Measurements from ENCODE around the gene APOC3. TPM values are rescaled to one million over a fixed set of nuclear protein-coding genes. Genes with fewer than 3 reads are reported as not detected.

Gene APOC3
- total and polyA plus RNA-seq, 2 donors (not counting 1 experiment from before 2014, with no cell fraction given): not detected

GRCh38 chr11:116857316-116857715, 27.6 kb downstream of the APOC3 start:
- TF ChIP-seq CTCF (conservative IDR thresholded peaks at IDR 0.05 in 1 of 2, IDR thresholded peaks at IDR 0.05 in 1 of 2; ENCODE audit: low read depth in 1 of 2, low read length in 2 of 2): no peak
- TF ChIP-seq EZH2 (IDR thresholded peaks at IDR 0.05; ENCODE audit: low read length, missing control alignments): no peak
- H3K4me2 ChIP-seq (ENCODE audit: extremely low read depth, insufficient read depth, low read length): no peak overlapping the region

GRCh38 chr11:116857936-116858335, 28.2 kb downstream of the APOC3 start:
- Histone ChIP-seq H2AFZ (ENCODE audit: low read length) (no peak overlapping the region), H3K27me3 (ENCODE audit: control insufficient read depth, insufficient read depth, low read length) (no peaks in the 10 kb centered on the region), H3K4me2 (ENCODE audit: extremely low read depth, insufficient read depth, low read length) (no peak overlapping the region), H3K9me3 (ENCODE audit: control insufficient read depth, insufficient read depth, low read depth, low read length) (no peaks in the 10 kb centered on the region), H3K79me2 (ENCODE audit: control insufficient read depth, insufficient read depth, low read length) (no peaks in the 10 kb centered on the region), H3K4me3 (replicated peaks in 1 of 4; ENCODE audit: control extremely low read depth in 1 of 4, insufficient read depth in 1 of 4, low read depth in 3 of 4, low read length in 4 of 4) (no peak overlapping the region), H3K4me1 (ENCODE audit: control insufficient read depth, extremely low read depth, insufficient read depth, low read length) (peaks cover 14% of the 10 kb centered on the region), H4K20me1 (ENCODE audit: control insufficient read depth, extremely low read depth, insufficient read depth, low read length) (no peaks in the 10 kb centered on the region), H3K9ac (ENCODE audit: insufficient read depth, low read length) (no peak overlapping the region), H3K36me3 (ENCODE audit: control insufficient read depth, insufficient read depth, low read length) (peaks cover 15% of the 10 kb centered on the region), H3K27ac (ENCODE audit: insufficient read depth, low read length) (no peak overlapping the region)
- TF ChIP-seq CTCF (conservative IDR thresholded peaks at IDR 0.05 in 1 of 2, IDR thresholded peaks at IDR 0.05 in 1 of 2; ENCODE audit: low read depth in 1 of 2, low read length in 2 of 2) (no peak), EZH2 (IDR thresholded peaks at IDR 0.05; ENCODE audit: low read length, missing control alignments) (no peak)
- peak in 1 of 2 donors; percentile 43 for DNase-seq (ENCODE audit: low read depth in 2 of 2)

More at GRCh38 chr11:116857316-116857715, 27.6 kb downstream of the APOC3 start:
- Histone ChIP-seq H2AFZ (ENCODE audit: low read length) (no peak overlapping the region), H3K79me2 (ENCODE audit: control insufficient read depth, insufficient read depth, low read length) (no peaks in the 10 kb centered on the region), H3K36me3 (ENCODE audit: control insufficient read depth, insufficient read depth, low read length) (peaks cover 15% of the 10 kb centered on the region), H3K27me3 (ENCODE audit: control insufficient read depth, insufficient read depth, low read length) (no peaks in the 10 kb centered on the region), H3K4me1 (ENCODE audit: control insufficient read depth, extremely low read depth, insufficient read depth, low read length) (peaks cover 20% of the 10 kb centered on the region), H3K9me3 (ENCODE audit: control insufficient read depth, insufficient read depth, low read depth, low read length) (no peaks in the 10 kb centered on the region), H4K20me1 (ENCODE audit: control insufficient read depth, extremely low read depth, insufficient read depth, low read length) (no peaks in the 10 kb centered on the region), H3K27ac (ENCODE audit: insufficient read depth, low read length) (no peak overlapping the region), H3K4me3 (replicated peaks in 1 of 4; ENCODE audit: control extremely low read depth in 1 of 4, insufficient read depth in 1 of 4, low read depth in 3 of 4, low read length in 4 of 4) (no peak overlapping the region), H3K9ac (ENCODE audit: insufficient read depth, low read length) (no peak overlapping the region)
- peak in 1 of 2 donors; percentile 49 for DNase-seq (ENCODE audit: low read depth in 2 of 2)

- no peak overlapping the region for H3K27ac ChIP-seq (ENCODE audit: insufficient read depth, low read length)
- H3K79me2 ChIP-seq (ENCODE audit: control insufficient read depth, insufficient read depth, low read length): no peaks in the 10 kb centered on the region
- no peak overlapping the region for H3K4me3 ChIP-seq (replicated peaks in 1 of 4; ENCODE audit: control extremely low read depth in 1 of 4, insufficient read depth in 1 of 4, low read depth in 3 of 4, low read length in 4 of 4)
- no peaks in the 10 kb centered on the region for H3K27me3 ChIP-seq (ENCODE audit: control insufficient read depth, insufficient read depth, low read length)
- peaks cover 5% of the 10 kb centered on the region for H3K4me1 ChIP-seq (ENCODE audit: control insufficient read depth, extremely low read depth, insufficient read depth, low read length)
- H3K9me3 ChIP-seq (ENCODE audit: control insufficient read depth, insufficient read depth, low read depth, low read length): no peaks in the 10 kb centered on the region
- H3K36me3 ChIP-seq (ENCODE audit: control insufficient read depth, insufficient read depth, low read length): peaks cover 15% of the 10 kb centered on the region
- H3K9ac ChIP-seq (ENCODE audit: insufficient read depth, low read length): no peak overlapping the region
- TF ChIP-seq CTCF (conservative IDR thresholded peaks at IDR 0.05 in 1 of 2, IDR thresholded peaks at IDR 0.05 in 1 of 2; ENCODE audit: low read depth in 1 of 2, low read length in 2 of 2): no peak
- no peak for TF ChIP-seq EZH2 (IDR thresholded peaks at IDR 0.05; ENCODE audit: low read length, missing control alignments)
- H2AFZ ChIP-seq (ENCODE audit: low read length): no peak overlapping the region
- no peak overlapping the region for H3K4me2 ChIP-seq (ENCODE audit: extremely low read depth, insufficient read depth, low read length)
- H4K20me1 ChIP-seq (ENCODE audit: control insufficient read depth, extremely low read depth, insufficient read depth, low read length): no peaks in the 10 kb centered on the region
- DNase-seq (ENCODE audit: low read depth in 2 of 2): no peak
Measured at GRCh38 chr11:116859175-116859574, 29.5 kb downstream of the APOC3 start.

Data from fibroblast of lung (primary cell).